HG03354 (cell line): ENCODE results near the gene LHX8.
"Not testable (repeated sequence)": the region's sequence is repeated elsewhere in the genome, so short reads cannot be mapped to it uniquely, and the experiment has no call there.

Experiments
- ATAC-seq: cut with Tn5 transposase; IDR thresholded peaks from one replicate; pipeline ENCODE4 v1.9.1; 2021; ENCODE audit warnings: mild to moderate bottlenecking; ENCODE audit not compliant: unreplicated experiment, poor library complexity, severe bottlenecking

Gene LHX8

GRCh38 chr1:75132242-75132811 lies 1.9 kb upstream of the LHX8 start:
- no peak for ATAC-seq

- no peak for ATAC-seq
Measured at GRCh38 chr1:75132812-75133619, 1.2 kb upstream of the LHX8 start.

- no peak for ATAC-seq
Measured at GRCh38 chr1:75134647-75135572, 722 bp downstream of the LHX8 start.

GRCh38 chr1:75135573-75136194 lies 1.5 kb downstream of the LHX8 start:
- ATAC-seq: no peak

GRCh38 chr1:75136195-75136815 lies 2.1 kb downstream of the LHX8 start:
- no peak for ATAC-seq

DNA sequence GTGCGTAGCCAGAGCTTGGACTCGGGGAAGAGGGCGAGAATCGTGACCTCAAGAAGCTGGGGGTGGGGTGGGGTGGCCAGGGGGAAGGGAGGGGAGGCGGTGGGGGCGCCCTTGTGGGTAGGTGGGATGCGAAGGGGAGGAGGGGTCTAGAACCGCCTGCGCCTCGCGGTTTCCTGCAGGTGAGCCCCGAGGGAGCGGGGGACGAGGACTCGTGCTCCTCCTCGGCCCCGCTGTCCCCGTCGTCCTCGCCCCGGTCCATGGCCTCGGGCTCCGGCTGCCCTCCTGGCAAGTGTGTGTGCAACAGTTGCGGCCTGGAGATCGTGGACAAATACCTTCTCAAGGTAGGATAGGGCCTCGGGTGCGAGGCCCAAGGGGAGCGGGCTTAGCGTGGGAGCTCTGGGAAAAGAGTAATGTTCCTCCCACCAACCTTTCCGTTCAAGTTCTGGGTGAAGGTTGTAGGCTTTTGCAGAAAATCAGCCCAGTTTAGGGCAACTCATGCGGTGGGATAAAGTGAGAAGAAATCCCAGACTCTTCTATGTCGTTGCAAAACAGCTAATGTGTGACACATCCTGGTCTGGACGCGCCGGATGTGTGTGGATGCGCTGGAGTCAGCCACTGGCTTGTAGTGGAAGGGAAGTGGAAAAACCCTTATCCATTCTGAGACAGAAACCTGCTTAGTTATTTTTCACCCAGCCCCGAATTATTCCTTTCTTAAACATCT lies 2.9 kb downstream of the LHX8 start:
- ATAC-seq: no peak

DNA sequence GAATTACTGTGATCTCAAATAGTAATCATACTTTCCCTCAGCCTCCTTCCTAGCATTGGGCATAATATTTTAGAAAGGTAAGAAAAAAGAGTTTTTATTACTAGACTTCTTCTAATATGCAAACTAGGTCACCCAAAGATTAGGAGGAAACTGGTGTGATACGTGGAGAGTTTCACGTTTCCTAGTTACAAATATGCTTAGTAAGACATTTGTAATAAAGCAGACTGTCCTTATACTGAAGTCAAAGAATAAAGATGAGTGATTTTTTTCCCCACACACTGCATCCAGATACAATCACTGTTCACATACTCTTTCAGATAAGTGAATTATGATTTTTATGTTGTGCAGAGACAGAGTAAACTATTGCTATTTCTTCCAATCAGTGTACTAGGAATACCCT lies 17.9 kb downstream of the LHX8 start:
- ATAC-seq: no peak

- ATAC-seq: no peak
Measured at GRCh38 chr1:75159154-75159553, 25.0 kb downstream of the LHX8 start.

GRCh38 chr1:75165264-75165663 lies 31.1 kb downstream of the LHX8 start:
- ATAC-seq: no peak

DNA sequence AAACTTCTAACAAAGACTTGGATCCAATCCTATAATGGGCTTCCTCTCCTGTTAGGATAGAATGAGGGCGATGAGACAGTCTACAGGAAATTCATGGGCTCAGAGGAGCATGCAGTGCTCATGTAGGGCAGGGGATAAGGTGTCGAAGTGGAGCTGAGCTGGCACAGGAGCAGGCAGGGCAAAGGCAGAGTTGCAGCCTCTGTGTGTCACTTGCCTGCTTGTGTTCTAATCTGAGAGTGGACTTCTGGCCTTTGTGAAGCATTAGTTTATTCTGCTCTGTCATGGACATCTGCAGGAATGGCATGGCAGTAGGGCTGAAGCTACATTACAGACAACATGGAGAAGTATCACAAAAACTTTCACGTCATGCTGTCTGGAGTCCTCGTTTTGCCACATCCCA lies 32.6 kb downstream of the LHX8 start:
- no peak for ATAC-seq

- ATAC-seq: no peak
Measured at GRCh38 chr1:75170011-75170410, 35.8 kb downstream of the LHX8 start.

GRCh38 chr1:75170981-75171380 lies 36.8 kb downstream of the LHX8 start:
- ATAC-seq: no peak

GRCh38 chr1:75171876-75172275 lies 37.7 kb downstream of the LHX8 start:
- no peak for ATAC-seq

GRCh38 chr1:75172556-75172955 lies 38.4 kb downstream of the LHX8 start:
- no peak for ATAC-seq

DNA sequence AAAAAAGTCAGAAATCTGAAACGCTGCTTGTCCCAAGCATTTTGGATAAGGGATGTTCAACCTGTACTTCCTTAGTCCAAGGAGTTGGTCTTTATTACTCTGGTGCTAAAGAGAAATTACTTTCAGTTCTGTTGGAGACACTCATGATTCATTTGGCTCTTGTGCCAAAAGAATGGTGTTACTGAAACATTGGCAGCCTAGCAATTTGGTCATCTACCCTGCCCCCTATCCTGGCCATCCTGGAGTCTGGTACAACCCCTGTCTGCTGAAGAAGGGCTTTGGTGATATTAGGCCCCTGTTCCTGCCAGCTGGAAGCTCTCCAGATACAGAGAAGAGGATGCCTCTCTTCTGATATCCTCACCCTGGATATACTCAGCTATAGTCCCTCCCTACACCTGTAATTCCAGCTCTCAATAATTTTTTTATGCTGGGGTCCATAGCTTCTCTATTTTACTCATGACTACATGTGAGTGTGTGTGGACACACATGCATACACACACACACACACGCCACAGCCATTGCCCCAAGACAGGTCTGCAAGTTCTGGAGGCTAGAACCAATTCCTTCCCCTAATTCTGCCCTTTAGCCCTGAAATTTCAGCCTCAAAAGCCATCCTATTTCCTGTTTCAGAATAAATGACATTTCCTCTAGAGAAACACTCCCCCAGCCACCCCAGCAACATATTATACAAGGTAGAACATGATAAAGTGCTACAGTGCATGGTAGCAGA lies 40.0 kb downstream of the LHX8 start:
- no peak for ATAC-seq

- ATAC-seq: not testable (repeated sequence)
Measured at GRCh38 chr1:75181214-75181955, 47.2 kb downstream of the LHX8 start.

GRCh38 chr1:75188892-75189291 lies 54.7 kb downstream of the LHX8 start:
- ATAC-seq: no peak

DNA sequence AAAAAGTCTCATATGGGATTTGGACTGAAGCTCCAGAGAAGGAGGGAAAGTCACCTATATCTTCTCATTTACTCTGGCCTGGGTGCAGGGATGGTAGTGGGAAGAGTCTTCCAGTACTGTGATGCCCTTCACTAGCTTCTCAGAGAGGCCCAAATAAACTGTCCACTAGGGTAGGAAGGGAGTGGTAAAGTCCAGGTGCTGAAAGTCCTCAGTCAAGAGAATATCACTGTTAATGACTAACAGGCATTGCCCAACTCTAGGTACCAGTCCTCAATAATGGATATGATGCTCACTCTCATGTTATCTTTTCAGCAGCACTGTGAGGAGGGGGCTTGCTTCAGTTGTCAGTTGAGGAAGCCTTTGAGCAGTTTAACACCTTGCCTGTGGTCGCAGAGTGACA lies 64.0 kb downstream of the LHX8 start:
- ATAC-seq: no peak
